Erythroblast (primary cell): ENCODE measurements around the gene CERS6.
"Not testable (repeated sequence)": the region's sequence is repeated elsewhere in the genome, so short reads cannot be mapped to it uniquely, and the experiment has no call there.

Source experiments
- DNase-seq, 2 experiments: peaks; one replicate each; lab custom pipeline; 2025; lab: John Stamatoyannopoulos, UW
- GATA1 ChIP-seq: IDR thresholded peaks from 2 replicates; pipeline ENCODE4 v1.6.1; 2011; ENCODE audit warnings: low read depth, mild to moderate bottlenecking, control low read depth, low read length, moderate library complexity
- POLR2A ChIP-seq: IDR thresholded peaks from 2 replicates; pipeline ENCODE4 v1.6.1; 2011; ENCODE audit warnings: mild to moderate bottlenecking, low read length

The CERS6 gene

DNA sequence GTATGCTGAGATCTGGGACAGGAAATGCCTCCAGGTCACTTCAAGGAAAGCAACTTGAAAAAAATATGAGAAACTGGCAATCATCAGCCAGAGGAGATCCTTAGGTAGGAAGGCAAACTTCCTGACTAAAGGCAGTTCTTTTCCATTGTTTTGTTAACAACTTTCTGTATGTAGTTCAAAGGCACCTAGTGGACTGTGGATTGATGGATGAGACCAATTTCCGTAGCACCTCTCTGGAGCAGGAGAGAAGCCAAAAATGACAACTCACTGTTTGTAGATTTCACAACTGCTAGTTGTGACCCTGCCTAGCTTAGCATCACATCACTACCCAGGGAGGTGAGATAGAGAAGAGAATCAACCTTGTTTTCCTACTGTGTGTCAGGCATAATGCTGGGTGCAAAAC lies 324.6 kb downstream of the CERS6 start:
- TF ChIP-seq GATA1: no peak
- peak; percentile 41 to 54 for DNase-seq

DNA sequence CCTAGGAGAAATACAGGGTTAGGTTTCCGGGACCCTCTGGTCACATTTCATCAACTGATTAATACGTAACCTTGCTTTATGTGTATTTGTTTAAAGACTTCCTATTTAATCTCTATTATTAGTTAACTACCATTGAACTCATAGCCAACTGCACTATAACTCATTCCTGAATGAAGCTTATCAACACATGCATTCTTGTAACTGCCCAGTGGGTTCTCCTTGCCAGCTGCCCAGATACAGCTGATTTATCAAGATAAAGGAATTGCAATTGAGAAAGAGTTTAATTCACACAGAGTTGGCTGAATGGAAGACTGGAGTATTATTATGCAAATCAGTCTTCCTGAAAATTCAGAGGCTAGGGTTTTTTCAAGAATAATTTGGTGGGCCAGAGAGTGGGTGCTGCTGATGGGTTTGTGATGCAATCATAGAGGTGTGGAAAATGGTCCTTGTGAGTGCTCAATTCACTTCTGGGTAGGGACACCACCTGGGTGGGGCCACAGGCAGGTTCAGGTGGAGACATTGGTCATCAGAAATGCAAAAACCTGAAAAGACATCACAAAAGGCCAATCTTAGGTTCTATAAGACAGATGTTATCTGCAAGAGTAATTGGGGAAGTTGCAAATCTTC lies 325.2 kb downstream of the CERS6 start:
- peak; percentile 57 to 86 for DNase-seq
- TF ChIP-seq POLR2A (no peak), GATA1 (no peak)

DNA sequence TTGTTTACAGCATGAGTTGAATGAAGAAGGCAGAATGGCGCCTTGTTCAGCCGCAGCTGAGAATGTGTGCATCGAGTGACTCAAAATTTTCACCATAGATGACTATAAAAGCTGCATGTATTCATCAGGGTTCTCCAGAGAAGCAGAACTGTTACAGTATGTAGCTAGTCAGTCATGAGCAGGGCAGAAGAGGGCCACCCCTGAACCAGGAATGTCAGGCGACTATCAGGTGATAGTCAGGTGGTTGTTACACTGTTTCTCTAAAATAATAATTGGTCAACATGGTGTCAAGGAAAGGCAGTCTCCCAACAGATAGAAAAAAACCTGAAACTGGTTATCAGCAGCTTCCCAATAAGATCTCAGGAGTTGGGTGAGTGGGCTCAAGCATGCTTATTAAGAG lies 326.2 kb downstream of the CERS6 start:
- no peak for DNase-seq
- TF ChIP-seq POLR2A (no peak), GATA1 (no peak)

DNA sequence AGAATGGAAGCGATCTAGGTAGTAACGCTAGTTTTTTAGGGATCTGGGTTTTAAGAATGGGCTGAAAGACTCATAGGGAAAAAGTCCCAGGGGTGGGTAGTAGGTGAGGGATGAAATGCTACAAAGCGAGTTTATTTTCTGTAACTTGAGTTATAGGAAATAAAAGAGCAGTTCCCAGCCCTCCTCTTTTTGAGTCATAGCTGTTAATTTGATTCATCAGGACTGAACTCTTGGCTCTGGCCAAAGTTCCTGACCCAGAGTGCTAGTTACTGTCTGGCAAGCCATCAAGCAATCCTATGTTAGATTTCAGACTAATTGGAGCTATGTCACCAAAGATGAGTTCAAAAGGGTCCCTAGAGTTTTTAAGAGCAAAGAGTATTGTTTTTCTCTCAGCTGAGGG lies 328.9 kb downstream of the CERS6 start:
- DNase-seq: no peak

GRCh38 chr2:168787098-168787781 lies 331.2 kb downstream of the CERS6 start:
- no peak for TF ChIP-seq GATA1
- TF ChIP-seq POLR2A: no peak
- DNase-seq: no peak

More for the DNA sequence above, 328.9 kb downstream of the CERS6 start:
- TF ChIP-seq GATA1: no peak
- no peak for TF ChIP-seq POLR2A

GRCh38 chr2:168787782-168788376 lies 331.8 kb downstream of the CERS6 start:
- no peak for DNase-seq
- TF ChIP-seq POLR2A (no peak), GATA1 (no peak)

DNA sequence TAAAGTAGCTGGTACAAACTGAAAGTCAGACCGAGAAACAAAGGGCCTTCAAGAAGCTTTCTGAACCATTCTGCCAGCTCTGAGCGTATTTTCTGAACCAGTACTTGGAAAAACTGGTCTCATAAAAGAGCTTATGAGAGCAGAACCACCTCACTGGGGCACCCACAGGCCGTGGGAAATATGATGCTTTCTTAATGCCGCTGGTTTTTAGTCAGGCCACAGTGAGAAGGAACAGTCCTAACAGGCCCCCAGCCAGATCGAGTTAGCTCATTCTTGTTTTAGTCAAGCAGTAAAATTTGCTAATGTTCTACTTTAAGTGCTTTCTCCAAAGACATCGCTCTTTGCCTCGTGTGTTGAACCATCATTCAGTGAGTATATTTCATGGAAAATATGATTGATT lies 333.7 kb downstream of the CERS6 start:
- TF ChIP-seq POLR2A (no peak), GATA1 (no peak)

GRCh38 chr2:168790226-168790902 lies 334.3 kb downstream of the CERS6 start:
- TF ChIP-seq GATA1: no peak
- no peak for TF ChIP-seq POLR2A
- no peak for DNase-seq

More for the DNA sequence above, 333.7 kb downstream of the CERS6 start:
- DNase-seq: no peak

- DNase-seq: not testable (repeated sequence)
Measured at GRCh38 chr2:168791140-168791539, 335.1 kb downstream of the CERS6 start.

- TF ChIP-seq POLR2A (no peak), GATA1 (no peak)
- DNase-seq: no peak
Measured at GRCh38 chr2:168793596-168793995, 337.5 kb downstream of the CERS6 start.

DNA sequence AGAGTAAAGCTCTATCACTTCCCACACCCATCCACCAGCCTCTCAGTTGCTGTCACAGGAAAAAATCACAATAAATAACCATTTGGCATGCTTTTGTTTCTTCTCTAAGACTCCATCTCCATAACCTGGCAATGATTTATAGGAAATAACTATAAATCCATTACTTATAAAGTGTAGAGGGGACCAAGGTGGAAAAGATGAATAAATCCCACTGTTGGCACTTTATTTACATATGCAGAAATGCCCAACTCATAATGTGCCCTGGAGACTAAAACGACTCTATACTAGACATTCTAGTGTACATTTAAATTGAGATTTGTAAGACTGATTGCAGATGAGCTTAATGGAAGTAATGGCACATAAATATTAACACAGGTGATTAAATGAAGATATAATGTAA lies 338.9 kb downstream of the CERS6 start:
- DNase-seq: no peak
- TF ChIP-seq GATA1: no peak
- TF ChIP-seq POLR2A: no peak

- DNase-seq: no peak
- TF ChIP-seq POLR2A (no peak), GATA1 (no peak)
Measured at GRCh38 chr2:168796090-168796577, 340.1 kb downstream of the CERS6 start.

DNA sequence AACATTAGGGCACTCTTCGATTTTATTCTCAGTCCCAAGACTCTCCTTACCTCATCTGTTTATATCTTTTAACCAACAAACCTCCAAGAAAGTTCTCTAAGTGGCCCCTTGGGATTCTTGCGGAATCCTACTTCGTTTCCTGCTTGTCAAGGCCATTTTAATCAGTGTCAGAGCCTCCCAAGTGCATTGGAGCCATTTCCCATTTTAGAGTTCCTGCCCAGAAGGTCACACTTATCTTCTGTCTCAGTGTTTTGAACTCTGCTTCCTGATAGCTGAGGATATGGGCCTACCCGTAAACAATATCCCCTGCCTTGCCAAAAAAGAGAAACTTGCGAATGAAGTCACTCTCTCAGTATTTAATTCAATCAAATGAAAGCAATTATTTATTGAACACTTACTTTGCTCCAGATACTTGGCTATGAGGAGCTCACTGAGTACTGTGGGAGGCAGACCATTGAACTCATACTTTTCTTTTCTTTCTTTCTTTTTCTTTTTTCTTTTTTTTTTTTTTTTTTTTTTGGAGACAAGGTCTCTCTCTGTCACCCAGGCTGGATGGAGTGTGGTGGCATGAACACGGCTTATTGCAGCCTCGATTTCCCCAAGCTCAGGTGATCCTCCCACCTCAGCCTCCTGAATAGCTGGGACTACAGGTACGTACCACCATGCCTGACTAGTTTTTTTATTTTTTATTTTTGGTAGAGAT lies 340.7 kb downstream of the CERS6 start:
- peak; percentile 22 to 67 for DNase-seq

More for the DNA sequence above, 340.7 kb downstream of the CERS6 start:
- TF ChIP-seq POLR2A (no peak), GATA1 (no peak)
